HG02759 (cell line): Measurements from ENCODE around the gene KCNAB3.

Experiments used
- ATAC-seq: cut with Tn5 transposase; IDR thresholded peaks from one replicate; pipeline ENCODE4 v1.9.1; 2021; ENCODE audit warnings: mild to moderate bottlenecking, moderate library complexity; ENCODE audit not compliant: unreplicated experiment

Gene KCNAB3

GRCh38 chr17:7881276-7882054 lies 48.2 kb downstream of the KCNAB3 start:
- ATAC-seq = no peak

- no peak for ATAC-seq
Measured at GRCh38 chr17:7880076-7880868, 49.4 kb downstream of the KCNAB3 start.

DNA sequence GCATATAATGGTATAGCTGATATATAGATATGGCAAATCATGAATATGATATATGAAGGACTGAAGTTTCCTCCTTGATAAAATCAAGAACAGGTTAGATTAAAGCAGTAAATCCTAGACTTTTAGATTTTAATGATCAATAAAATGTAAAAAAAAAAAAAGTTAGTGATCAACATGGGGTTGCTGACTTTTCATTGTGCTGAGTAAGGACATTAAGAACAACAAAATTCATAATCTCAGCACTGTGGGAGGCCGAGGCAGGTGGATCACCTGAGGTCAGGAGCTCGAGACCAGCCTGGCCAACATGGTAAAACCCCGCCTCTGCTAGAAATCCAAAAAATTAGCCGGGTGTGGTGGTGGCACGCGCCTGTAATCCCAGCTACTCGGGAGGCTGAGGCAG lies 51.4 kb downstream of the KCNAB3 start:
- no peak for ATAC-seq

- ATAC-seq = no peak
Measured at GRCh38 chr17:7875804-7876370, 53.8 kb downstream of the KCNAB3 start.

DNA sequence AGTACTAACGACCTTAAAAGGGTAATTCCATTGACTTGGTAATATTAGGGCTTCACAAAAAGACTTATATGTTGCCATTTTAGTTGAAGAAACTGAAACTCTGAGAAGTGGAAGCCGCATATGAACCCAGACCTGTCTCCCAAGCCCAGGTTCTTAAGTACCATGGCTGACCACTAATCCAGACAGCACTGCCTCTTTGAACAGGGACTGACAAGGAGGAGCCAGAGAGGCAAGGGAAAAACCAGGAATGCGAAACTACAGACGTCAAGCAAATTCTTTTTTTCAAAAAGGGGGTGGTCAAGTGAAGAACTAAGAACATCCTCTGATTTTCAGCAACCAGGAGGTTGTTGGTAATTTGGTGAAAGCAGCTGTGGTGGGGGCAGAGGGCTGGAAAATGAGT lies 56.6 kb downstream of the KCNAB3 start:
- no peak for ATAC-seq
